K562 (cell line): ENCODE data around the gene MEFV. TPM values are rescaled to one million over a fixed set of nuclear protein-coding genes. Genes with fewer than 3 reads are reported as not detected.

Experiments
- ARID3B ChIP-seq: fragments of 250-450 bp; sonication (Bioruptor Pico); IDR thresholded peaks from 2 replicates; pipeline ENCODE4 v1.4.0; 2020; ENCODE audit warnings: borderline replicate concordance
- CBX5 ChIP-seq: IDR thresholded peaks from 2 replicates; pipeline ENCODE4 v1.6.1; 2014; ENCODE audit warnings: low read depth, borderline replicate concordance
- CREB1 ChIP-seq, 2 experiments: sonication (generic) in 1 of 2; formaldehyde crosslinking in 1 of 2; IDR thresholded peaks; 2 replicates each; pipeline versions ENCODE4 v1.6.1 to v1.8.0; 2012 to 2022; ENCODE audit warnings: inconsistent platforms in 1 of 2, mild to moderate bottlenecking in 1 of 2, missing genetic modification reagents in 1 of 2, moderate library complexity in 1 of 2
- E2F8 ChIP-seq: fragments of 450-650 bp; IDR thresholded peaks from 2 replicates; pipeline ENCODE4 v1.7.1; 2018; ENCODE audit warnings: mild to moderate bottlenecking, low read depth; ENCODE audit not compliant: partially characterized antibody
- ESRRB ChIP-seq: fragments of 250-450 bp; sonication (Bioruptor Pico); IDR thresholded peaks from 2 replicates; pipeline ENCODE4 v1.5.0; 2020; ENCODE audit warnings: mild to moderate bottlenecking, moderate library complexity, borderline replicate concordance
- KLF10 ChIP-seq: fragments of 250-450 bp; sonication (Bioruptor Pico); IDR thresholded peaks from 2 replicates; pipeline ENCODE4 v1.6.1; 2021; ENCODE audit warnings: matching md5 sums
- MECOM ChIP-seq: fragments of 250-450 bp; sonication (Bioruptor Pico); IDR thresholded peaks from 2 replicates; pipeline ENCODE4 v1.8.0; 2022; ENCODE audit warnings: inconsistent platforms
- PML ChIP-seq: IDR thresholded peaks from 2 replicates; pipeline ENCODE4 v1.6.1; 2012; ENCODE audit warnings: low read length, inconsistent platforms
- SOX6 ChIP-seq: fragments of 450-650 bp; IDR thresholded peaks from 2 replicates; pipeline ENCODE4 v1.6.1; 2014; ENCODE audit warnings: mild to moderate bottlenecking
- SPI1 ChIP-seq: IDR thresholded peaks from 2 replicates; pipeline ENCODE4 v1.6.1; 2011; ENCODE audit warnings: low read depth, low read length, control low read depth, borderline replicate concordance
- ZNF232 ChIP-seq: sonication (generic); formaldehyde crosslinking; IDR thresholded peaks from 2 replicates; pipeline ENCODE4 v1.8.0; 2022; ENCODE audit warnings: mild to moderate bottlenecking, missing genetic modification reagents
- polyA plus RNA-seq, 8 experiments: library from polyadenylated mRNA; depleted of rRNA in 4 of 8; stranded (reverse) in 5 of 8; unstranded in 3 of 8; fragments of >200 nt; fragmentation: Nextera tagmentation in 2 of 8; fragmentation: Illumina TruSeq in 1 of 8; extraction: Ambion mirVana in 2 of 8; extraction: Trizol in 1 of 8; gene quantifications; 2 replicates each; pipeline versions ENCODE4 v1.2.1 to v1.2.3, GENCODE V29; 2011 to 2014; ENCODE audit warnings: inconsistent platforms in 1 of 8, missing spikeins in 1 of 8
- total RNA-seq, 7 experiments: library from RNA; depleted of rRNA in 6 of 7; stranded (reverse); fragments of >200 nt in 6 of 7; fragmentation: Illumina TruSeq in 2 of 7; extraction: Trizol in 2 of 7; gene quantifications; 2 replicates each; pipeline versions ENCODE4 v1.2.1 to v1.2.3, GENCODE V29; 2011 to 2021; ENCODE audit warnings: low replicate concordance in 1 of 7
- TF ChIP-seq, protein P1 (sequence below): sonication (generic); formaldehyde crosslinking; IDR thresholded peaks from 2 replicates; pipeline ENCODE4 v1.8.0; 2022; ENCODE audit warnings: mild to moderate bottlenecking, missing genetic modification reagents
- TF ChIP-seq, protein P2 (sequence below), 2 experiments: fragments of 450-650 bp in 1 of 2; sonication (generic) in 1 of 2; formaldehyde crosslinking in 1 of 2; IDR thresholded peaks in 1 of 2; conservative IDR thresholded peaks in 1 of 2; 2 replicates each; pipeline versions ENCODE4 v1.6.1 to v1.8.1; 2016 to 2023; ENCODE audit warnings: mild to moderate bottlenecking in 2 of 2, moderate library complexity in 2 of 2, inconsistent platforms in 1 of 2, missing genetic modification reagents in 1 of 2
- TF ChIP-seq, protein P3 (sequence below): fragments of 250-450 bp; sonication (Bioruptor Pico); IDR thresholded peaks from 2 replicates; pipeline ENCODE4 v1.8.0; 2021; ENCODE audit warnings: mild to moderate bottlenecking, moderate library complexity

MEFV gene
- total and polyA plus RNA-seq, 9 of the 15 experiments (the other 6 are each of a cell fraction or from before 2014, with no cell fraction given): 0.14 TPM; not detected in 8

- TF ChIP-seq E2F8 (peak; percentile 44), SPI1 (peak; percentile 26; the same call in 1 of the 2 replicates), CBX5 (peak; percentile 43; the same call in 1 of the 2 replicates), PML (peak; percentile 63), CREB1 (IDR thresholded peaks at IDR 0.05) (peak; percentile 83), CREB1 (CRISPR knock-in tag; IDR thresholded peaks at IDR 0.05) (peak; percentile 83), ARID3B (CRISPR knock-in tag) (no peak), ZNF232 (CRISPR knock-in tag) (peak; percentile 76; the same call in 1 of the 2 replicates), ESRRB (CRISPR knock-in tag) (no peak), SOX6 (peak; percentile 80), MECOM (no peak), KLF10 (no peak)
- TF ChIP-seq, protein P1, sequence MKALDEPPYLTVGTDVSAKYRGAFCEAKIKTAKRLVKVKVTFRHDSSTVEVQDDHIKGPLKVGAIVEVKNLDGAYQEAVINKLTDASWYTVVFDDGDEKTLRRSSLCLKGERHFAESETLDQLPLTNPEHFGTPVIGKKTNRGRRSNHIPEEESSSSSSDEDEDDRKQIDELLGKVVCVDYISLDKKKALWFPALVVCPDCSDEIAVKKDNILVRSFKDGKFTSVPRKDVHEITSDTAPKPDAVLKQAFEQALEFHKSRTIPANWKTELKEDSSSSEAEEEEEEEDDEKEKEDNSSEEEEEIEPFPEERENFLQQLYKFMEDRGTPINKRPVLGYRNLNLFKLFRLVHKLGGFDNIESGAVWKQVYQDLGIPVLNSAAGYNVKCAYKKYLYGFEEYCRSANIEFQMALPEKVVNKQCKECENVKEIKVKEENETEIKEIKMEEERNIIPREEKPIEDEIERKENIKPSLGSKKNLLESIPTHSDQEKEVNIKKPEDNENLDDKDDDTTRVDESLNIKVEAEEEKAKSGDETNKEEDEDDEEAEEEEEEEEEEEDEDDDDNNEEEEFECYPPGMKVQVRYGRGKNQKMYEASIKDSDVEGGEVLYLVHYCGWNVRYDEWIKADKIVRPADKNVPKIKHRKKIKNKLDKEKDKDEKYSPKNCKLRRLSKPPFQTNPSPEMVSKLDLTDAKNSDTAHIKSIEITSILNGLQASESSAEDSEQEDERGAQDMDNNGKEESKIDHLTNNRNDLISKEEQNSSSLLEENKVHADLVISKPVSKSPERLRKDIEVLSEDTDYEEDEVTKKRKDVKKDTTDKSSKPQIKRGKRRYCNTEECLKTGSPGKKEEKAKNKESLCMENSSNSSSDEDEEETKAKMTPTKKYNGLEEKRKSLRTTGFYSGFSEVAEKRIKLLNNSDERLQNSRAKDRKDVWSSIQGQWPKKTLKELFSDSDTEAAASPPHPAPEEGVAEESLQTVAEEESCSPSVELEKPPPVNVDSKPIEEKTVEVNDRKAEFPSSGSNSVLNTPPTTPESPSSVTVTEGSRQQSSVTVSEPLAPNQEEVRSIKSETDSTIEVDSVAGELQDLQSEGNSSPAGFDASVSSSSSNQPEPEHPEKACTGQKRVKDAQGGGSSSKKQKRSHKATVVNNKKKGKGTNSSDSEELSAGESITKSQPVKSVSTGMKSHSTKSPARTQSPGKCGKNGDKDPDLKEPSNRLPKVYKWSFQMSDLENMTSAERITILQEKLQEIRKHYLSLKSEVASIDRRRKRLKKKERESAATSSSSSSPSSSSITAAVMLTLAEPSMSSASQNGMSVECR (CRISPR knock-in tag): peak; percentile 89
- TF ChIP-seq, protein P2, sequence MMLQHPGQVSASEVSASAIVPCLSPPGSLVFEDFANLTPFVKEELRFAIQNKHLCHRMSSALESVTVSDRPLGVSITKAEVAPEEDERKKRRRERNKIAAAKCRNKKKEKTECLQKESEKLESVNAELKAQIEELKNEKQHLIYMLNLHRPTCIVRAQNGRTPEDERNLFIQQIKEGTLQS (IDR thresholded peaks at IDR 0.05): no peak
- TF ChIP-seq, protein P2 (CRISPR knock-in tag; conservative IDR thresholded peaks at IDR 0.05): 0 out of 2 replicates have a peak, but pooled peaks have one; percentile 18
- TF ChIP-seq, protein P3, sequence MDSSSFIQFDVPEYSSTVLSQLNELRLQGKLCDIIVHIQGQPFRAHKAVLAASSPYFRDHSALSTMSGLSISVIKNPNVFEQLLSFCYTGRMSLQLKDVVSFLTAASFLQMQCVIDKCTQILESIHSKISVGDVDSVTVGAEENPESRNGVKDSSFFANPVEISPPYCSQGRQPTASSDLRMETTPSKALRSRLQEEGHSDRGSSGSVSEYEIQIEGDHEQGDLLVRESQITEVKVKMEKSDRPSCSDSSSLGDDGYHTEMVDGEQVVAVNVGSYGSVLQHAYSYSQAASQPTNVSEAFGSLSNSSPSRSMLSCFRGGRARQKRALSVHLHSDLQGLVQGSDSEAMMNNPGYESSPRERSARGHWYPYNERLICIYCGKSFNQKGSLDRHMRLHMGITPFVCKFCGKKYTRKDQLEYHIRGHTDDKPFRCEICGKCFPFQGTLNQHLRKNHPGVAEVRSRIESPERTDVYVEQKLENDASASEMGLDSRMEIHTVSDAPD (CRISPR knock-in tag): no peak
These were observed 49.0 kb upstream of the MEFV start, which contains the start of the genes TIGD7 and ZNF75A (continued) for GRCh38 chr16:3305109-3306068.
